Ureter (tissue), 1 donor: ENCODE results near the gene TBXAS1. TPM values are rescaled to one million over a fixed set of nuclear protein-coding genes. Genes with fewer than 3 reads are reported as not detected.
"Not testable (repeated sequence)": the region's sequence is repeated elsewhere in the genome, so short reads cannot be mapped to it uniquely, and the experiment has no call there.

Experiments used
- DNase-seq: peaks from one replicate; pipeline ENCODE4 v3.0.0-alpha.2; 2020; ENCODE audit warnings: low spot score
- total RNA-seq: library from RNA; stranded (reverse); gene quantifications from one replicate; pipeline ENCODE4 v1.2.4, GENCODE V29; 2023
- donor health status: DM: yes; HTN: yes; CAD: no.

Gene TBXAS1
- total RNA-seq, 1 donor from 2014 or later, result 13.0 TPM

DNA sequence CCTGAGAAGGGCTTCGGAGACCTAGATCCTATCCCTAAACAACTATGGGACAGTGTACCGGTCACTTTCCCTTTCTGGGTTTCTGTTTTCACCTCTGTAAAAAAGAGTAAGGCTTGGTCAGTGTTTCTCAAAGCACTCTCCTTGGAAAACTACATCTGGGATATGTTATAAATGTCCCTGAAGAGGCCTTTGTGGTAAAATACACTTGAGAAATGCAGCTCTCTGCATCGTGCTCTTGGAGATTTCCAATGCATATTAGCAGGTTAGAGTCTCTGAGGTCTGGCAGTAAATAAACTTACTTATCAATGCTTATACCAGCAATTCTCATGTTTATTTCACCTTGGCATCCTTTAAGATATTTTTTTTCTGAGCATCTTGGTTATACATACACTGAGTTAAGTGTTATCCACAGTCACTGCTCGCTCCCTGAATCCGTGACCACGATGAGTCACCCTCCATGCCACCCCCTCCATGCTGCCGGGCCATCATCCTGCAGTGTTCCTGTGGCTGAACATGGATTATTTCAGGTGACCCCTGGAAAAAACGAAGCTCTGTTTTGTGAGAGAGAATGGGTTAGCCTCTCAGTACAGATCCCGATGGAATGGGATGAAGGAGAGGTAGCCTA lies 3.3 kb upstream of the TBXAS1 start:
- DNase-seq, result no peak

DNA sequence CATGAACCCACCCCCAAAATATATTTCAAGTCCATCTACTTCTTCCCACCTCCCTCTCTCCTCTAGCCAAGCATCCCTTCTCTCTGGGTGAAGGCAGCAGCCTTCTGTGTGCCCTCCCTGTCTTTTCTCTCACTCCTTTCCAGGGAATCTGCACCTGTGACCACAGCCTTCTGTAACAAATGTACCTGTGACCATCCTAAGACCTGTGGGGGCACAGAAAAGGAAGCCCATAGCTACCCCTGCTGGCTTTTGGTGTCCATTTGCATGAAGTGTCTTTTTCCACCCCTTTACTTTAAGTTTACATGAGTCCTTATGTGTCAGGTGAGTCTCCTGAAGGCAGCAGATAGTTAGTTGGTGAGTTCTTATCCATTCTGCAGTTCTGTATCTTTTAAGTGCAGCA lies 2.0 kb upstream of the TBXAS1 start:
- no peak for DNase-seq

DNA sequence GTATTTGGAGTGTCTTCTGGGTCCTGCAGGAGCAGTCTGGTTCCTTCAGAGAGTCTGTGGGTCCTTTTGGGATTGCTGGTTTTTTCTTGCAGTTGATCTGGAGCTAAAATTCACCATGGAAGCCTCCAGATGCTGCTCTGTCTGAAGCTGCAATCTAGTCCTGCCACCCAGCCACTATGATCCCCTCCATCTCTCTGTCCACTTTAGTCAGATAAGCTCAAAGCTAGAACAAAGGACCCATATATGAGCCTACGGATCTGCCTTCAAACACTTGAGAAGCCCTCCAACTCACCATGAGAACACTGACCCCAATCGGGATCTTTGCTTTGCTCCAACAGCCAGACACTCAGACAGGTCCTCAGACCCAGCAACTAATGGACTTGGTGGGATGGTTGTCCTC lies 618 bp upstream of the TBXAS1 start:
- DNase-seq, result no peak

DNA sequence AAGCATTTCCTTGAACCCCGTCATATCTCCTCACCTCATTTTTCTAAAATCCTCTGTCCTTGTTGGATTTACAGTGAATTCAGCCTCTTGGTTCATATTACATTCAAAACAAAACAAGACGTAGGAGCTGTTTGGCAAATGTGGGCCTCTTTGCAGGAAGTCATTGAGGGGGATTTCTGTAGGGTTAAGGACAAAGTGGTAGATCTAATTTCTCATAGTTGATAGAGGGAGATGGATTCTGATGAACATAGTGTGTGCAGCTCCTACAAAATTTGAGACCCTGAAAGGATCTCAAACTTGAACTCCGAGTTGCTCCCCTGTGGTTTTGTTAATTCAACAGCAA lies 682 bp downstream of the TBXAS1 start:
- no peak for DNase-seq

DNA sequence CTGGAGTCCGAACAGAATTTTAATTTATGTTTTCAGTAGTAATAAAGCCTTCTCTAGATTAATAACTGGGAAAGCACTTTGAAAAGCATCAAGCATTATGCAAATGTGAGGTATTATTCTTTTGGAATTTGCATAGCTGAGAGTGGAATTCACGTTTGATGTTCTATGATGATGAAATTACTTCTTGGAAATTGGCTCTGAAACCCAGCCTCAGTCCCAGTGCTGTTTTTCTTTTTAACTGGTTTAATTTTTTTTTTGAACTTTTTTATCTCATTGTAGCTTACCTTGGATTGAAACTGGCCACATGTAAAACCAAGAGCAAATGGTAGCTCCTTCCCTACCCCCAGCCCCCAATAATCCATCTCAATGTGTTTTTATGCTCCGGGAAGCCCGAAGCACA lies 1.2 kb downstream of the TBXAS1 start:
- DNase-seq, result no peak

DNA sequence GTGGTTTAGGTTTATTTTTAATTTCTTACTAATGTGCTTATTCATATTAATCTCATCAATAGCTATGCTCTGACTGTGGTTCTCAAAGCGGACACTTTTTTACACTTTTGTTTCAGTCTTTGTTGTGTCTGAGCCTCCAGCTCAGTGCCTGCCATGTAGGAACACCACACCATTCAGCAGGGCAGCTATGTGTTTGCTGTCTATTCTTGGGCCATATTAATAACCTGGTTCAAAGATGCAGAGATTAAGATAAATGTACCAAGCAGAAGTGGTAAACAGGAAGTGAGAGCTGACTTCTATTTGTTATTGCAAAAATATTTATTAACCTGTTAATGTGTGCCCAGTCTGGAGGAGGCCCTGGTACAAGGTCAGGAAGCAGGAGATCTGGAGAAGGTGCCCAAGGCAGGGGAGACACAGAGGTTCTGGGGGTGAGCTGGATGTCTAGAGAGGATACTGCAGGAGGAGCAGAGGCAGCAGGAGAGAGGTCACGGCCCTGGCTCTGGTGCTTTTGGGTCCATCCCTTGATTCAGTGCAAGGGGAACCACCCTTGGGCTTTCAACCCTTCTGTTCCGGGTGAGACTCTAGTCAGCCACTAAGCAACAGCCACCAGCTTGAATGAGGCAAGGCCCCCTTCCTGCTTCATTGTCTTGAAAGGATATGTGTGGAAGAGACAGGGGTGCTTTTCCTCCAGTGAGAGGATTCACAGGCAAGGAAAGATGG lies 1.9 kb downstream of the TBXAS1 start:
- peak; percentile 39 for DNase-seq

DNA sequence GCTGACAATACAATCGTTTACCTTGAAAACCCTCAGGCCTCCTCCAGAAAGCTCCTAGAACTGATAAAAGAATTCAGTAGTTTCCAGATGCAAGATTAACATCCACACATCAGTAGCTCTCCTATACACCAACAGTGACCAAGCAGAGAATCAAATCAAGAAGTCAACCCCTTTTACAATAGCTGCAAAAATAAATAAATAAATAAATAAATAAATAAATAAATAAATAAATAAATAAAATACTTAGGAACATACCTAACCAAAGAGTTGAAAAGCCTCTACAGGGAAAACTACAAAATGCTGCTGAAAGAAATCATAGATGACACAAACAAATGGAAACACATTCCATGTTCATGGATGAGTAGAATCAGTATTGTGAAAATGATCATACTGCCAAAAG lies 6.8 kb downstream of the TBXAS1 start:
- not testable (repeated sequence) for DNase-seq

DNA sequence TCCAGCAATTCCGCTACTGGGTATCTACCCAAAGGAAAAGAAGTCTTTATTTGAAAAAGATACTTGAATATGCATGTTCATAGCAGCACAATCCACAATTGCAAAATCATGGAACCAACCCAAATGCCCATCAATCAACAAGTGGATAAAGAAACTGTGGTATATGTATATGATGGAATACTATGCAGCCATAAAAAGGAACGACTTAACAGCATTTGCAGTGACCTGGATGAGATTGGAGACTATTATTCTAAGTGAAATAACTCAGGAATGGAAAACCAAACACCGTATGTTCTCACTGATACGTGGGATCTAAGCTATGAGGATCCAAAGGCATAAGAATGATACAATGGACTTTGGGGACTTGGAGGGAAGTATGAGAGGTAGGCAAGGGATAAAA lies 8.2 kb downstream of the TBXAS1 start:
- DNase-seq, result not testable (repeated sequence)

DNA sequence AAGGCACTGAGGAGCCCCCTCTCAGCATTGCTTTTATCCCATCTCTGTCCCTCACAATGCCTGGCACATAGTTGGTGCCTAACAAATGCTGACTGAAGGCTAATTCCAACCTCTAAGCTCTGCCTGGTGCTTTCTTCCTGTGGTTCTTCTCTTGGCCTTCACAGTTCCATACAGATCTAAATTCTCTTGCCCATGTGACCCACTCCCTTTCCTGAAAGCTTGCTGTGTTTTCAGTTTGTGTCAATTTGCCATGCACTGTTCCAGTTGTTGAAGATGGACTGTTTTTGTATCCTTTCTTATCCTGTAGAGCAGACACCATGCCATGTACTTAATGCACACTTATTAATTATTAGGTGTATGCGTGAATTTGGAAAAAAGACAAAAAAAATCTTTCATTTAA lies 9.2 kb downstream of the TBXAS1 start:
- no peak for DNase-seq

DNA sequence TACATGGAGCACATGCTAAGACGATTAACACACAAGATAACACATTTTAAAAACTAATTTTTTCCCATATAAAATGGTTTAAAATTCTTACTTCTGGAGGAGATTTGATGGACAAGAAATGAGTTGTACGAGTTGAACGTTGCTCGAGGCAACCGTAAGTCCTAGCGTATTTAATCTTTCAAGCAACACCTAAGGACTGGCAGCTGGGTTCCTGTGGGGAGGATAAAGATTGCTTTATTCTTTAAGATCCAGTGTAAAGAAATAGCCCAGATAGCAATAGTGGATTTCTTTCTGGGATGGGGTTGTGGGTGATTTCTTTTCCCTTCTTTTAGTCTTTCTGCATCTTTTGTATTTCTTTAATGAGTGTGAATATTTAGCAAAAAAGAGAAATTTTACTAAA lies 9.8 kb downstream of the TBXAS1 start:
- peak; percentile 7 for DNase-seq

DNA sequence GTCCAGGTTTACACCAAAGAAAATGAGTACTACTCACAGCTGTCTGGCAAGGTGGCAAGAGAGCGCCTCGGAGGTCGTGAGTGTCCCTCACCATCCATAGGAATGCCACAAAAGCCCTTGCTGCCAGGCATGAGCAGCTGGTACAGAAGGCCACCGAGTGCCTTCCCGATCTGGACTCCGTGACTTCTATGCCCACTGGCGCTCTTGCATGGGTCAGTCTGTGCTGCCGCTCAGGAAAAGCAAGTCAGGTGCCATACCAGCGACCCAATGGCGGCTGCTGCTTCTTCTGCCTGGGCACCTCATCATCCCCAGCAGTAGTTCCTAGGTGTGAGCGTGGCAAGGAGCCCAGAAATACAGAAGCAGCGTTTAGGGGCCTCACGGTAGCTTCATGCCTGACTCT lies 11.7 kb downstream of the TBXAS1 start:
- DNase-seq, result no peak

DNA sequence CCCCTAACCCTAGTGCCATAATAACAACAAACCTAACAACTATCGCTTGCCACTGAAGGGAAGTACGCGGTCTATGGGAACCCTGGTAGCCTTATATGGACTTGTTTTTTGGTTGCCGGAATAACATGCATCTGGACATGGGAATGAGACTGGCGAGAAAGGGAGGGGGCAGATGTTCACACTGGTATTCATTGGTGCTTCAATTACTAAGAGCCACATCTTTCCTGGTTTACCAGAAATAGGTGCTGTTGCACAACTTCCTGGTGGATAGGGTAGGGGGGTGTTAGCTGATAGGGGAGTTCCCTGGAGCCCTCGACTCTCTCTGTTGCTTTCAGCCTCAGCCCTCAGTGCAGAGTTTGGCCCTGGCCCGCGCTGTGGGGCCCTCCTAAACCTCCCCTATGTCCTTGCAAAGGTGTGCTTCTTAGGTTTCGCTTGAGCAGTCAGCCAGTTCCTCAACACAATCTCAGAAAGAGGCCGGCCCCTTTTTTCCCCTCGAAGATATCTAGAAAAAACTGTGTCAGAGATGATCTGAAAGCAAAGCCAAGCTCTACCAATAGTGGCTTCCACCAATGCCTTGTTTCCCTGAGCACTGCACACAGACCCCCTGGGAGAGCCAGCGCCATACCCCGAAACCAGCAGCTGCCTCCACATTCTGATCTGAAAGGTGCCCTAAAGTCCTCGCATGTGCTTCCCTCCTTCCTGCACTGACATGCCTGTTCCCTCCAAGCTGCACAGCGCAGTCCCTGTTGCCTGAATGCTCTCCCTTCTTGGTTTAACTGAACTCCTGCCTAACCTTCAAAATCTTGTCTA lies 13.5 kb downstream of the TBXAS1 start:
- no peak for DNase-seq

DNA sequence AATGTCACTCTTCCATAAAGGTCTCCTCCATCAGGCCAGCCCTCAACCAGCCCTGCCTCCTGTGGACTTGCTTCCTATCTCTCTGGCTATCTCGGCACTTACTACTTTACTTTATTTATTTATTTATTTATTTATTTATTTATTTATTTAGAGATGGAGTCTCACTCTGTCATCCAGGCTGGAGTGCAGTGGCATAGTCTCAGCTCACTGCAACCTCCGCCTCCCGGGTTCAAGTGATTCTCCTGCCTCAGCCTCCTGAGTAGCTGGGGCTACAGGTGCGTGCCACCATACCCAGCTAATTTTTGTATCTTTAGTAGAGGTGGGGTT lies 14.1 kb downstream of the TBXAS1 start:
- DNase-seq, result not testable (repeated sequence)

DNA sequence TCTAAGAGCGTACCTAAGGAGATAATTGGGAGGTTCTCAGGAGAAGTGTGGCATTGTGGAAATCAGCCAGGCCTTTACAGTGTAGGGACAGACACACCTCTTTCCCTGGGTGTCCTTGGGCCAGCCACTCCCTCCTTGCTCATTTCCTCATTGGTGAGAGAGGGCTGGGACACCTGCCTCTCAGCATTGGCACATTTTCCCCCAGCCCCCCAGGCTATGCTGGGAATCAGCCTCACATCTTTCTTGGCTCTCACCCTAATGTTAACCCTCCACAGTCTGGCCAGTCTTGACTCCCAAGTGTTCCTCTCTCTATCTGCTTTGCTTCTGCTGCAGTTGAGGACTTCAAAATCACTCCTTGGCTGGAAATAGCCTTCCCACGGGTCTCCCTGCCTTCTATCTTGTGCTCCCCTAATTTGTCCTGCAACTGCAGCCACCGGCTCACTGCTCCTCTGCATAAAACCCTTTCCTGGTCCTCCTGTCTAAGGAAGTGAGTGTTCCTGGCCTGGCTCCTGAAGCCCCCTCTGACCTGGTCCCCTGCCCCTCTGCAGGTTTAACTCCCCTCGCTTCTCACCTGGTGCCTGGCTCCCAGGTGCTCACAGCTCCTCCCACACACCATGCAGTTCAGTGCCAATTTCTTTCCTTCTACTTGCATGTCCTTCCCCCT lies 15.8 kb downstream of the TBXAS1 start:
- no peak for DNase-seq

DNA sequence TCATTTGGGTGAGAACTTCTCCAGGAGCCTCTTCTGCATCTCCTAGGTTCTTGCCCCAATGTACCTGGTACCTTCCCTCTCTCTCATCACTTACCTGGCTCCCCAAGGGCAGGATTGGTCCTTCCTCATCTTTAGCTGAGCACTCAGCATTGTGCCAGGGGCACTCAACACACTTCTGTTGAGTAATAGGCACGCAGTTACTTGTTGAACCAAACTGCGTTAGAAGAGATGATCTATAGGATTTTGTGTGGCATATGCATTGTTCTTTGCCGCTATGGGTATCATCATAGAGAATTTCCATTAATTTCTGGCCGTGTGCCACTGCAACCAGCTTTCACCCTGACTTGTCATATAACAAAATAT lies 16.4 kb downstream of the TBXAS1 start:
- no peak for DNase-seq

DNA sequence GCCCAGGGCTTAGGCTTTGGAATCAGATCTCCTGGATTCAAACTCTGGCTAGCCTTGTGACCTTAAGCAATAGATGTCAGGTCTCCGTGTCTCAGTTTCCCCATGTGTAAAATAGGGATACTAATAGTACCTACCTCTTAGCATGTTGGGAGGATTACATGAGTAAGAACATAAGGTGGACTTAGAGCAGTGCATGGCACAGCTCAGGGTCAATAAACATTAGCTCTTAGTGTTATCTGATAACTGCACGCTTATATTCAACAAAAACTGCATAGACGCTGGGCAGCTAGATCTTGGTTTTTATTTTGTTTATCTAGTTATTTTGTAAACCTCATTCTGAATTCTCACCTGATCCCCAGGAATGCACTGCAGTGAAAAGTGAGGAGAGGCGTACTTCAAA lies 17.2 kb downstream of the TBXAS1 start:
- no peak for DNase-seq

DNA sequence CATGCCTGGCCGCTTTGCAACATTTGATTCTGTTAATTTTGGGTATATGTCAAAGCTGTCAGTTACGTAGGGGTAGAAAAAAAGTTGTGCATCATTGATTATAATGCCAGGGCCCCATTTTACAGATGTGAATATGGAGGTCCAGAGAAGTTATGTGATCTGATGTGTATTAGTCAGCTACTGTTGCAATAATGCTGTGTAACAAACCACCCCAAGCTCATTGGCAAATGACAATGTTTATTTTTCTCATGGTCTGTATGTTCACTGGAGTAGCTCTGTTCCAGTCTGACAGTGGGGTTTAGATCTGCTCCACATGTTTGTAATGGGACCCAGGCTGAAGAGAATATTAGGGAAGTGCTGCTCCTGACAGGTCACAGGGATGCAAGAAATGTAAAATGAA lies 19.2 kb downstream of the TBXAS1 start:
- no peak for DNase-seq

DNA sequence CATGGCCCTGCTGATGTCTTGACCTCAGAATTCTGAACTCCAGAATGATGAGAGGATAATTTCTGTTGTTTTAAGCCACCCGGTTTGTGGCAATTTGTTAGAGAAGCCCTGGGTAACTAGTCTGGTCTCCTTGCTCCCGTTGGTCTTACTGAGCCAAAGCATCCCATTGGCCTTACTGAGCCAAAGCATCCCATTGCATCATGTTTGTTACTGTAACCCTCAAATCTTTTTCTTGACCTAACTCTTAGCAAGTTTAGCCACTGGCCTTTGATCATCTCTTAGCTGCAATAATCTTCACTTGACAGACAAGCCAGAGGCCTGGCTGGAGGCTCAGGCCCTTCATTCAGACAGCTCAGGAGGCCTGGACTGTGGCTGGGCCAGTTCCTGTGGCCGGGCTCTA lies 21.8 kb downstream of the TBXAS1 start:
- DNase-seq, result peak; percentile 3

DNA sequence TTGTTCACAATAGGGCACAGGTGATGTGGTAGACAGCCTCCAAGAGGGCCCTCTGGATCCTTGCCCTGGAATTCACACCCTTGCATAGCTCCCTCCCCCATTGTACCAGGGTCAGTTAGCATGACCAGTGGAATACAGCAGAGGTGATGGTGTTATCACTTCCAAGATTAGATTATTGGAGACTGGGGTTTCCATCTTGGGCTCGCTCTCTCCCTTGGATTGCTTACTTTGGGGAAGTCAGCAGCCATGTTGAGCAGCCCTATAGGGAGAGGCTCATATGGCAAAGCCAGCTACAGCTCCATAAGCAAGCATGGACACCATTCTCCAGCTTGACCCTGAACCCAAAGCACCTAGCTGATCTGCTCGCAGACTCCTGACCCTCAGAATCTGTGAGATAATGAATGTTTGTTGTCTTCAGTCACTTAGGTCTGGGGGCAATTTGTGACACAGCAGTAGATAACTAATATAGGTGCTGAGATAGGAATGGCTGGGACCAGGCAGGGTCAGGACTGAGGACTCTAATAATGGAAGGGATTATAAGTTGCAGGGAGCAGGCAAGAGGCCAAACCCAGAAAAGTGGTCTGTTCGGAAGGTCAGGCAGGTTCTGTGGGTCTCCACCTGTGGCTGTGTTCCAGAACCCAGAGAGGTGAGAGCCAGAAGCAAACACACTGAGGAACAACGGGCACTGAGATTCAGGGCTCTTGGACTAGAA lies 22.9 kb downstream of the TBXAS1 start:
- DNase-seq, result peak; percentile 17

DNA sequence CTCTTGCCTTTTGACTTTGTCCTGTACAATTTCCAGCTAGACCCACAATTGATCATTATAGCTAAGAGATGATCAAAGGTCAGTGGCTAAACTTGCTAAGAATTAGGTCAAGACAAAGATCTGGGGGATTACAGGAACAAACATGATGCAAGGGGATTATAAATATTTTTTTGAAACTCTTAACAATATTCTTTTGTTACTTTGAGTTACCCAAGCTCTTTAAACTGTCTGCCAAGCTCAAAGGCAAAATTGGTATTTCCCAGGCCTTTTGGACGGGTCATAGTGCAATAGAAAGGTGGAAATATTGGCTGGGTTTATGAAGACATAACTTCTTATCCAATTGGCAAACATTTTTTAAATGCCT lies 23.4 kb downstream of the TBXAS1 start:
- no peak for DNase-seq

DNA sequence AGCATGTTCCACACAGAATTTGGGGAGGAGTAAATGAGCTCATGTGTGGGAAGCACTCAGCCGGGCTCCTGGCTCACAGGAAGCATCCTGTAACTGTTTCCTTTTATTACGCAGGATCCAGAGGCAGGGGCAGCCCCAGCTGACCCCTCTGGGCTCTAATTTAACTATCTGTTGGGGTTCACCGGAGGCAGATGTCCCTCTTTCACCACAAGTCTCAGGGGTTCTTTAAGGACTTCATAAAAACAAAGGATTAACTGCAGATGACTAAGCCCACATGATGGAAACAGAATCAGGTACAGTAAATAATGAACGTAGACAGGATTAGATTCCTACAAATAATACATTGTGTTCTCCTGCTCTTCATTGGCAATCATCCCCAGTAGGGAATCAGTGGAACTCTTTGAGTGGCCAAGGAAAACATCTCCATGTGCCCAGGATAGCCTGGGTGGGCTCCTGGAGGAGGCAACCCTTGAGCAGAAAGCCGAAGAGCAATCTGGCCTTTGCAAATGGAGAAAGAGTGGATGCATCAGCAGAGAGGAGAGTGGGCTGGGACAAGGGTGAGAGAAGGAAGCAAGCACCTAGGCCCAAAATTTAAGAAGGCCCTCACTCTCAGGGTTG lies 24.6 kb downstream of the TBXAS1 start:
- peak; percentile 40 for DNase-seq

DNA sequence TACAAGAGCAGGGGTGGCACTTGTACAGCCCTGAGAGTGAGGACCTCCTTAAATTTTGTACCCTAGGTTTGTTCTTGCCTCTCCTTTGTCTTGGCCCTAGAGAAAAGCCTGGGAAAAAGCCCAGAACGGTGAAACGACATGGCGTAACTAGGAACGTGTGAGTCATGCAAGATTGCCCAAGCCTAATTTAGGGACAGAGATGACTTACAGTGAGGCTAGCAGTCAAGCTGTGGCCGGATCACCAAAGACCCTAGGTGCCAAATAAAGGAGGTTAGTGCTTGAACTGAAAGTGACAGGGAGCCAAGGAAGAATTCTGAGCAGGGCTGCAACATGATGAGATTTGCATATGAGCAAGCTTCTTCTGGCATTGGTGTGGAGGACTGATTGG lies 25.1 kb downstream of the TBXAS1 start:
- DNase-seq, result peak; percentile 54
